Caco-2 (cell line): ENCODE results near the gene CRYBB2. TPM values are rescaled to one million over a fixed set of nuclear protein-coding genes. Genes with fewer than 3 reads are reported as not detected.

Experiments
- BruUV-seq: library from RNA; stranded (reverse); fragments of 400-500 nt; replicated peaks from 2 replicates; lab custom pipeline; 2021; lab: Mats Ljungman, UMichigan
- CTCF ChIA-PET: fragments of 300-600 bp; sonication (Branson Sonifier 250); formaldehyde crosslinking; loops from one replicate; lab custom pipeline; 2022; ENCODE audit warnings: antibody characterized with exemption; lab: Charles Lee
- POLR2A ChIA-PET: fragments of 300-600 bp; sonication (Branson Sonifier 250); formaldehyde crosslinking; loops from one replicate; lab custom pipeline; 2022; ENCODE audit warnings: antibody characterized with exemption; lab: Charles Lee
- DNase-seq, 2 experiments: peaks; one replicate each; pipeline versions ENCODE4 v3.0.0 to v3.0.0-alpha.2; 2020 to 2022
- H3K27me3 ChIP-seq: replicated peaks from 2 replicates; pipeline ENCODE4 v1.6.0; 2011; ENCODE audit warnings: low read length; ENCODE audit not compliant: control insufficient read depth, insufficient read depth
- H3K36me3 ChIP-seq: 2 replicates; pipeline ENCODE4 v1.5.1; 2011; ENCODE audit warnings: low read length; ENCODE audit not compliant: control insufficient read depth, insufficient read depth
- H3K4me1 ChIP-seq: fragments of 250-450 bp; sonication (Bioruptor Pico); 2 replicates; pipeline ENCODE4 v1.5.1; 2020; ENCODE audit warnings: mild to moderate bottlenecking
- H3K4me3 ChIP-seq: 2 replicates; pipeline ENCODE4 v1.5.1; 2011; ENCODE audit warnings: low read depth, mild to moderate bottlenecking, control low read depth, low read length
- H3K9me3 ChIP-seq: fragments of 250-450 bp; sonication (Bioruptor Pico); 2 replicates; pipeline ENCODE4 v1.5.1; 2020; ENCODE audit warnings: mild to moderate bottlenecking, moderate library complexity
- H3K27ac Mint-ChIP-seq: one replicate; pipeline ENCODE4 v1.8.0; 2022; ENCODE audit warnings: mixed read lengths; ENCODE audit not compliant: unreplicated experiment
- H3K27me3 Mint-ChIP-seq: one replicate; pipeline ENCODE4 v1.8.0; 2022; ENCODE audit warnings: mixed read lengths; ENCODE audit not compliant: insufficient read depth, unreplicated experiment
- H3K36me3 Mint-ChIP-seq: one replicate; pipeline ENCODE4 v1.8.0; 2022; ENCODE audit warnings: mild to moderate bottlenecking, mixed read lengths; ENCODE audit not compliant: insufficient read depth, unreplicated experiment
- H3K4me1 Mint-ChIP-seq: one replicate; pipeline ENCODE4 v1.8.0; 2022; ENCODE audit warnings: low read depth, mixed read lengths; ENCODE audit not compliant: unreplicated experiment
- H3K4me3 Mint-ChIP-seq: one replicate; pipeline ENCODE4 v1.8.0; 2022; ENCODE audit warnings: mild to moderate bottlenecking, moderate library complexity, mixed read lengths; ENCODE audit not compliant: unreplicated experiment
- H3K9me3 Mint-ChIP-seq: one replicate; pipeline ENCODE4 v1.8.0; 2022; ENCODE audit warnings: mixed read lengths; ENCODE audit not compliant: unreplicated experiment
- intact Hi-C: fragments of 100-400 bp; cut with micrococcal nuclease; formaldehyde crosslinking; loops from one replicate; pipeline ENCODE4 v1.10.0; 2022; ENCODE audit not compliant: unreplicated experiment
- total RNA-seq: library from RNA; stranded (reverse); gene quantifications from 2 replicates; pipeline ENCODE4 v1.2.3, GENCODE V29; 2022
- TF ChIP-seq, protein P1 (sequence below), 2 experiments: fragments of 200-600 bp in 1 of 2; IDR thresholded peaks; 1 replicate in 1 of 2; 2 replicates in 1 of 2; pipeline versions ENCODE4 v1.5.1 to v1.8.0; 2011 to 2022; ENCODE audit warnings: antibody characterized with exemption in 1 of 2, control low read depth in 1 of 2, inconsistent platforms in 1 of 2, low read depth in 1 of 2, low read length in 1 of 2, mild to moderate bottlenecking in 1 of 2, moderate library complexity in 1 of 2; ENCODE audit not compliant: insufficient read depth in 1 of 2, severe bottlenecking in 1 of 2, unreplicated experiment in 1 of 2

The CRYBB2 gene
- total RNA-seq, 1 experiment from 2014 or later = not detected

DNA sequence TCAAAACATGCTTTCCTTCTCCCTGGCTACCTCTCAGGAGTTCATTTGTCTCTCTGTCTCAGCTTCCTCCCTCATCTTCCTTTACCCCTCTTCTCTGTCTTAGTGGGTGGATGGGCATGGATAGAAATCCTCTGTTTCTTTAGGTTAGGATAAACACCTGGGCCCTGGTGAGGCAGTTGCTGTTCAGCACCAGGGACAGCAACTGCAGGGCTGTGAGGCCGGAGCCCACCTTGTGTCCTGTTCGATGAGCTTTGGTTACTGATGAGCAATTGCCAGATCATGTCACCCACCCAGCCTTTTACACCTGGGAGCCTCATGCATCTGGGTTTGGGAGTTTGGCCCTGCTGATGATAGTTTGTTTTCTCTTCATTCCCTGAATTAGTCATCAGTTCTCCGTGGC, 25.9 kb upstream of the CRYBB2 start:
- no peaks in the 10 kb centered on the region for H3K4me1 ChIP-seq
- no peak overlapping the region for H3K27ac Mint-ChIP-seq
- intact Hi-C loops = no loop called here
- no peaks in the 10 kb centered on the region; the same call in 1 of the 2 replicates for H3K36me3 ChIP-seq
- H3K27me3 ChIP-seq = no peaks in the 10 kb centered on the region
- no peaks in the 10 kb centered on the region for H3K4me1 Mint-ChIP-seq
- no peaks in the 10 kb centered on the region for H3K27me3 Mint-ChIP-seq
- no peak overlapping the region for H3K4me3 ChIP-seq
- peaks cover 29% of the 10 kb centered on the region for H3K36me3 Mint-ChIP-seq
- BruUV-seq = no TSS peak
- ChIA-PET CTCF (no interaction called here), POLR2A (no interaction called here)
- TF ChIP-seq, protein P1, sequence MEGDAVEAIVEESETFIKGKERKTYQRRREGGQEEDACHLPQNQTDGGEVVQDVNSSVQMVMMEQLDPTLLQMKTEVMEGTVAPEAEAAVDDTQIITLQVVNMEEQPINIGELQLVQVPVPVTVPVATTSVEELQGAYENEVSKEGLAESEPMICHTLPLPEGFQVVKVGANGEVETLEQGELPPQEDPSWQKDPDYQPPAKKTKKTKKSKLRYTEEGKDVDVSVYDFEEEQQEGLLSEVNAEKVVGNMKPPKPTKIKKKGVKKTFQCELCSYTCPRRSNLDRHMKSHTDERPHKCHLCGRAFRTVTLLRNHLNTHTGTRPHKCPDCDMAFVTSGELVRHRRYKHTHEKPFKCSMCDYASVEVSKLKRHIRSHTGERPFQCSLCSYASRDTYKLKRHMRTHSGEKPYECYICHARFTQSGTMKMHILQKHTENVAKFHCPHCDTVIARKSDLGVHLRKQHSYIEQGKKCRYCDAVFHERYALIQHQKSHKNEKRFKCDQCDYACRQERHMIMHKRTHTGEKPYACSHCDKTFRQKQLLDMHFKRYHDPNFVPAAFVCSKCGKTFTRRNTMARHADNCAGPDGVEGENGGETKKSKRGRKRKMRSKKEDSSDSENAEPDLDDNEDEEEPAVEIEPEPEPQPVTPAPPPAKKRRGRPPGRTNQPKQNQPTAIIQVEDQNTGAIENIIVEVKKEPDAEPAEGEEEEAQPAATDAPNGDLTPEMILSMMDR (IDR thresholded peaks at IDR 0.05; ENCODE audit: insufficient read depth in 1 of 2, low read depth in 1 of 2, low read length in 1 of 2, severe bottlenecking in 1 of 2, unreplicated experiment in 1 of 2) = no peak
- H3K9me3 Mint-ChIP-seq = no peaks in the 10 kb centered on the region
- no peaks in the 10 kb centered on the region for H3K9me3 ChIP-seq
- DNase-seq = peak in 1 of 2 experiments; percentile 22
- no peak overlapping the region for H3K4me3 Mint-ChIP-seq

DNA sequence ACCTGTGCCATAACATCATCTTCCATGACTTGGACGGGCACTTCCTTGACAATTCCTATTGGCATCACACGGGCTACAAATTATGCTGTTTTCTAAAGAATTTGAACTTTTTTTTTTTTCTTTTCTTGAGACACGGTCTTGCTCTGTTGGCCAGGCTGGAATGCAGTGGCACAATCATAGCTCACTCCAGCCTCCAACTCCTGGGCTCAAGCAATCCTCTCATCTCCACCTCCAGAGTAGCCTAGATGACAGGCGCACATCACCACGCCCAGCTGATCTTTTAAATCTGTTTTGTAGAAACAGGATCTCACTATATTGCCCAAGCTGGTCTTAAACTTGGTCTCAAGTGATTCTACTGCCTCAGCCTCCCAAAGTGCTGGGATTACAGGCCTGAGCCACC, 23.1 kb upstream of the CRYBB2 start:
- Mint-ChIP-seq H3K27me3 (no peaks in the 10 kb centered on the region), H3K4me3 (no peak overlapping the region), H3K4me1 (no peaks in the 10 kb centered on the region), H3K36me3 (peaks cover 19% of the 10 kb centered on the region), H3K9me3 (no peaks in the 10 kb centered on the region), H3K27ac (no peak overlapping the region)
- Histone ChIP-seq H3K36me3 (no peaks in the 10 kb centered on the region; the same call in none of the 2 replicates), H3K4me3 (no peak overlapping the region), H3K4me1 (no peaks in the 10 kb centered on the region), H3K27me3 (no peaks in the 10 kb centered on the region), H3K9me3 (no peaks in the 10 kb centered on the region)
- intact Hi-C loops = no loop called here
- ChIA-PET POLR2A (no interaction called here), CTCF (no interaction called here)
- BruUV-seq = no TSS peak
- no peak for DNase-seq
- TF ChIP-seq, protein P1 (IDR thresholded peaks at IDR 0.05; ENCODE audit: insufficient read depth in 1 of 2, low read depth in 1 of 2, low read length in 1 of 2, severe bottlenecking in 1 of 2, unreplicated experiment in 1 of 2) = no peak

DNA sequence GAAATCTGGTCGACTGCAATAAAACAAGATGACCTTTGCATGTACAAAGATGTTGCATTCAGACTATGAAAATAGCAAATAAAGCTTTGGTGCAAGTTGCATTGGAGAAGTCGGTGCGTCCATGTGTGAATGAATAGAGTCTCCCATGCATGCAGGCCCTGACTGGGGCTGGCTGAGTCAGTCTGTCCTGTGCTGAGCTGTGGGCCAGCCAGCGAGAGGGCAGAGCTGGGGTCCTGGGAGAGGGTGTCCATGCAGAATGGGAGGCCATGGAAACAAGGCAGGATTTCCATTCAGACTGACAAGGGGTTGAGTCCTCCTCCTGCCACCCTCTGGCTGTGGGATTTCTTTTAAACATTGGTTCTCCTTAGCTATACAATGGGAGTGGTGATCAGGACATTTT, 22.1 kb upstream of the CRYBB2 start:
- Mint-ChIP-seq H3K27ac (no peak overlapping the region), H3K9me3 (no peaks in the 10 kb centered on the region), H3K27me3 (no peaks in the 10 kb centered on the region), H3K36me3 (peaks cover 22% of the 10 kb centered on the region), H3K4me1 (no peaks in the 10 kb centered on the region), H3K4me3 (no peak overlapping the region)
- TF ChIP-seq, protein P1 (IDR thresholded peaks at IDR 0.05; ENCODE audit: insufficient read depth in 1 of 2, low read depth in 1 of 2, low read length in 1 of 2, severe bottlenecking in 1 of 2, unreplicated experiment in 1 of 2) = no peak
- intact Hi-C loops = no loop called here
- no peaks in the 10 kb centered on the region for H3K4me1 ChIP-seq
- BruUV-seq = no TSS peak
- ChIA-PET POLR2A (no interaction called here), CTCF (no interaction called here)
- H3K9me3 ChIP-seq = no peaks in the 10 kb centered on the region
- H3K36me3 ChIP-seq = no peaks in the 10 kb centered on the region; the same call in none of the 2 replicates
- no peak overlapping the region for H3K4me3 ChIP-seq
- H3K27me3 ChIP-seq = no peaks in the 10 kb centered on the region
- no peak for DNase-seq
